SKM-1 treated with dmso at 0.1 percent for 144 hours (cell line): ENCODE measurements around the gene WDFY3.

Experiments used
- DNase-seq: peaks from one replicate; lab custom pipeline; 2025; ENCODE audit not compliant: unreplicated experiment; lab: John Stamatoyannopoulos, UW

The WDFY3 gene

GRCh38 chr4:84733343-84734033 is 233.0 kb downstream of the WDFY3 start:
- DNase-seq = no peak

- no peak for DNase-seq
These were observed 236.1 kb downstream of the WDFY3 start for GRCh38 chr4:84730375-84730774.

- no peak for DNase-seq
These were observed 239.0 kb downstream of the WDFY3 start for GRCh38 chr4:84727491-84727890.

DNA sequence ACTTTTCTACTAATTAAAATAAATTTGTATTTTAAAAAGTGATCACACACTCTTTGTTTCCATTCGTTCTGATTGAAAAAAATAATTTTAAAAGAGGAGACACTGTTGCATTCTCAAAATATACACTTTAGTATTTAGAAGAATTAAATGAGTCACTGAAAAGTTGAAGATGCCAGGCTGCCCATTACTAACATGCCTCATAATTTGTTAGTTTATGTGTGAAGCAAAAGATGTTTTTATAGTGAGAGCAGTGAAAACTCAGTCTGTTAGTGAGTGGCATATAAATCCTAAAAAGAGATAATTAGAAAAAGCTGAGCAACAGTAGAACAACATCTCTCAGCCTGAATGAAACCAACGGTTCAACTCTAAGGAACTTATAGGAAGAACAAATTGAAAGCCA is 240.1 kb downstream of the WDFY3 start:
- DNase-seq = no peak

DNA sequence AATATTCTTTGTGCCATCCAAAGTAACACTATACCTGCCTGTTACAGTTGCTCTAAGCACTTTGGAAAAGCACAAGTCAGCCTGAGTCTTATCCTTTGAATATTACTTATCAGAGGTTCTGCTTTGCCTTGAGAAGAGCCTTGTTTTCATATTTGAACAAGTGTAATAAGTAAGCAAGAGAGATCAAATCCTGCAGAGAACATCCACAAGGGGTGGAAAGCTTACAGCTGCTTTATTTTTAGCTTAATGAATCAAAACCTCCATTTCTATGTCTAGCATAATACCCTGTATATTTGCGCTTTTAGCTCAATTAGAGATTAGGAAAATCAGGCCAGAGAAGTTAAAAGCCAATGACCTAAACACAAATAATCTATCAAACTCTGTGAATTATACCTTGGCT is 243.8 kb downstream of the WDFY3 start:
- DNase-seq = no peak

DNA sequence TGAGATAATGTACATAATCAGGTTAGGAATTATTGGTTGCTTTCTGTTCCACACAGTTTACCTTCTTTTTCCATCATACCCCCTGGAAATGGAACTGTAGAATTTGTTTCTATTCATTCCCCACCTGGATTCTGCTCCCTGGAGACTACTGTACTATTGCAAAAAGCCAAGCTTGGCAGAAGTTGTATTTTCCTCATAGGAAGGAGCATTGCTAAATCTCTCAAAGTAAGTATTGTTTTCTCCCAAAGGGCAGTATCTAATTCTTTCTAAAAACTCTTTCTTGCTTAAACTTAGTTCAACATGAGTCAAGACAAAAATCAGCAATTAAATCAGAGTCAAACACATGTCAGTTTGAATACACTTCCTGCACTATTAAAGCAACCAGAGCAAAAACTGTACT is 247.4 kb downstream of the WDFY3 start:
- no peak for DNase-seq

DNA sequence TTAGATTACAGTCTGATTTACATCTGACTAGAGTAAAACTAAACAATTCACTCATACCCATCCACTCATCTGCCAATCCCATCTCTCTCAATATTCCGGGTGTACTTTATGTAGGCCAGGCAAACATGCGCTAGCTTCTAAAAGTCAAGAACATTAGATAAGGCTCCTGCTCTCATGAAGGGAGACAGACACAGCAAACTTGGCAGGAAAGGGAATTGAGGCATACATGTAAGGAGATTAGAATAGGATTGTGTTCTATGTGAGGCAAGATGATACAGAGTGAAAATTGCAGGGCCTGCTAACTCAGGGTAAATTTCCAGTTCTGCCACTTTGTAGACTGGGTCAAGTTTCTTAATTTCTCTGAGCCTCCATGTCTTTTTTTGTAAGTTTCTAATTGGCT is 247.8 kb downstream of the WDFY3 start:
- DNase-seq = no peak

GRCh38 chr4:84710548-84710947 is 255.9 kb downstream of the WDFY3 start:
- no peak for DNase-seq

GRCh38 chr4:84708406-84709135 is 257.9 kb downstream of the WDFY3 start:
- no peak for DNase-seq

GRCh38 chr4:84706286-84706685 is 260.2 kb downstream of the WDFY3 start:
- no peak for DNase-seq

GRCh38 chr4:84699001-84699671 is 267.4 kb downstream of the WDFY3 start:
- no peak for DNase-seq

DNA sequence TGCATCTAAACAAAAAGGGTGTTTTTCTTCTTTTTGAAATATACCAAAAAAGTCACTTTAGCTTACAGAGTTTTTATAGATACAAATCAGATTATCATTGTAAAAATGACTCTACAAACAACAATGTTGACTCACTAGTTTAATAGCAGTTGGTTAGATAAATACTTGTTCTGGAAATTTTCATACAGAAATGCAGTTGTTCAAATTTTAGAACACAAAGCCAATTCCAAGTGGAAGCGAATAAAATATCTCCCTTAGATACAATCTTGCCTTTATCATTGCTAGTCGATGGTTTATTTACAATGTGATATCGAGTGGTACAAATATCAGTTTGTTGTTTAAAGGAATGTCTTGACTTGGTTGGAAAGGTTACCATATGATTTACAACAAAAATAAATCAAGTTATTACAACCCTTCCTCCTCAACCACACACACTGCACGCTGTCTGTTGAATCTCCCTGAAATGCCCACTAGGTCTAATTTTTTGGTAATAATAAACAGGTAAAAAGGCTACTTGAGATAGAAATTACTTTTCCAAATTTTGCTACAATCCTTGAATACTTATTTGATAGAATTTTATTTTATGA is 268.8 kb downstream of the WDFY3 start:
- no peak for DNase-seq

- no peak for DNase-seq
These were observed 269.3 kb downstream of the WDFY3 start for GRCh38 chr4:84697159-84697558.

DNA sequence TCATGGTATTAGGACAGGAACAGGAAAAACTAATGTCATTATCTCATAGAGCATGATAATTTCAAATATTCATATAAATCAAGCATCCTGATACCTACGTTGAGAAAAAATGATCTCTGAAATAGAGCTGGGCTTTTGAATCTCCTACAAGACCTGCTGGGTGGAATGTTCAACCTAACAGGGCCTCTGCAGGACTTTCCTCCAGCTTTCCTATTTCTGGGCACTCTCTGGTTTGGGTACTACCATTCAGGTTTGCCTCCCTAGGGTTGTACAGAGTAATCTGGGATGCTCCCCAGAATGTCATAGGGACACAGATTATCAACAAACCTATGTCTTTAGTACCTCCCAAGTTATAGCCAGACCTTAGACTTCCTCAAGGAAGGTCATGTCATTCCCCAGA is 274.7 kb downstream of the WDFY3 start:
- DNase-seq = no peak

DNA sequence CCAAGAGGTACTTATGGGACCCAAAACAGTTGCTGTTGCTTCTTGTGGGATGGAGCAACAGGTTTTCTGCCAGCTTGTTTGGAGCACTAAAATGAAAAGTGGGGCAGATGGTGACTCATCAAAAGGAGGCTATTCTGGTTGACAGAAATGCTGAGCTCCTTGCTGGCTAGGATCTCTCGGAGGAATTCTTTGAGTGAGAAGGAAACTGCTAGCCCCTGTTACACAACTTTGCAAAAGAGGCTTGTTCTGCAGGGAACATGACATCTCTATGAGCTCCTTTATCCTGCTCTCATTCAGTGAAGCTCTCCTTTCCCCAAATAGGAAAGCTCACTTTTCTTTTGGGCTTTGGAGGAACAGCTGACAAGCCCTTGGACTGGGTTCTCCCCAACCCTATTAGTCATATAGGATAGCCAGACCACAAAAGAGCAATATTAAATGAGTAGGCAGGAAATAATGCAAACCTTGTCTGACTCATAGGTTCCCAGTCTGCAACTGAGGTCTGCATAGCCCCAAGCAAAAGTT is 275.3 kb downstream of the WDFY3 start:
- no peak for DNase-seq

DNA sequence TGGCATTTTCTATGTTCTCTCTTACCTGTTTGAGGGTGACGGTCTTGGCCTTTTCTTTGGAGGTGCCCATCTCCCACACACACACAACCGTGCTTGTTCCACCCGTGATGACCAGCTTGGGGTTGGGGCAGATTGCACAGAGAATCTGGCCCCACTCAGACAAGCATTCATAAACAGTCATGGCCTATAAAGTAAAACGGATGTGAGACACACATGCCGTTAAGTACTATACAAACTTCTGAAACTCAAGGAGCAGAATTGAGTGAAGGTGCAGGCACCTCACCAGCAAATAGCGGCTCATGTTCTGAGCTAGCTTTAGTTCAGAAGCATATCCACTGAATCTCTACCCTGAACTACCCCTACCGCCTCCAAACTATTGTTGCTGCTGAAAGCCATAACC is 276.0 kb downstream of the WDFY3 start:
- no peak for DNase-seq

- DNase-seq = no peak
These were observed 277.3 kb downstream of the WDFY3 start for GRCh38 chr4:84689197-84689596.

GRCh38 chr4:84688605-84689004 is 277.9 kb downstream of the WDFY3 start:
- DNase-seq = no peak

GRCh38 chr4:84685105-84685504 is 281.4 kb downstream of the WDFY3 start:
- DNase-seq = no peak

DNA sequence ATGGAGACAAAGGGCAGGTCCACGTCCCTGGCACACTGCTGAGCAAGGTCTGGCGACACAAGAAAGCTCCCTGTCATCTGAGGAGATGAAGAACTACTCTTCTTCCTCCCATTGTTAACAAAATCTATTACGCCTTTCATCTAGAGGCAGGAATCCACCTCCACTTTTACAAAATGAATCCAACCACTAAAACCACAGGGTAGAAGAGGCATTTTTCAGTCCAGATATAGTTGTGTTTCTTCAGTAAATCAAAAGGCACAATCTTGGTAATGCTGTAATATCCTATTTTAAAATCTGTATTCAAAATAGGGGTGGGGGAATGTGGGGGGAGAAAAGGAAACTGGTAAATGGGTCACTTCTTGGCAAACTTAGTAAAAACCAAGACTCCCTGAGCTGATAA is 282.1 kb downstream of the WDFY3 start:
- DNase-seq = no peak

DNA sequence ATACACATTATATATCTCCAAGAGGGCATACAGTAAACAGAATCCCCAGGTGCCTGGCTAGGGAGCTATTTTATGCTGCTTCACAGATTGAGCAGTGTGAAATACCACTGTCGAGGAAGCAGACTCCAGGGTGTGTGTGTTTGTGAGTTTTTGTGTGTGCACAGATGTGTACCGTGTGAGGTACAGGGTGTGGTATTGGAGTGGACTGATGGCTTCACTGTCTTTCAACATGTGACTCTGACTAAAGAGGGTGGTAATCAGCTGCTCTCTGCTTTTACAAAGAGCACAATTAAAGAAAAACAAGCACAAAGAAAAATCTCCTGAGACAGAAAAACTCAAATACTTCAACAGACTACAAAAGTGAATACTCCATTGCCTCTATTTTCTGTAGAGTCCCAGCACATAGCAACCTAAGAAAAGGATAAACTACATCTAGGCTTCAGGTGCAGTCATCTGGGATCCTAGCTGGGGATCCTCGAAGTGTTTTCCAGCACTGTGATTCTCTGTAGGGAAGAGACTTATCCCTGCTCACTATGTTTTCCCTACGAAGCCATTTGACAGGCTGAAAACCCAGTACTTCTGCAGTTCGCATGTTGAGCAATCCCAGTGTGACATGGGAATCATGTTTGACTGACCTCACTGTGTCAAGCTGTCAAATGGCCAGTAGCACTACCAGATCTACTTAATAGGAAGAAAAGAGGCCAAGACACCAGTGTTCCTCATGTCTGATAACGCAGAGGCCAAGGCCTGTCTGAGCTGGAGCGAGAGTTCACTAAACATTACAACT is 283.2 kb downstream of the WDFY3 start:
- no peak for DNase-seq
